Tibial nerve (tissue), 4 donors: ENCODE measurements around the gene ZNF326.

ENCODE experiments used
- CTCF ChIP-seq, 5 experiments: fragments of 200-600 bp in 3 of 5; fragments of 450-650 bp in 2 of 5; sonication (generic) in 3 of 5; IDR thresholded peaks; one replicate each; pipeline ENCODE4 v1.5.1; 2016 to 2019; ENCODE audit warnings: antibody characterized with exemption in 5 of 5, mild to moderate bottlenecking in 3 of 5, moderate library complexity in 2 of 5
- EP300 ChIP-seq, 2 donors: sonication (generic); formaldehyde crosslinking; IDR thresholded peaks; one replicate each; pipeline ENCODE4 v1.6.1; 2017; ENCODE audit warnings: antibody characterized with exemption in 2 of 2, mild to moderate bottlenecking in 1 of 2

GRCh38 chr1:89993541-89993940, 1.4 kb upstream of the ZNF326 start:
- TF ChIP-seq CTCF (IDR thresholded peaks at IDR 0.05) (no peak), EP300 (IDR thresholded peaks at IDR 0.05) (no peak)
